Measurements from ENCODE around the gene KRT7.
A peak's percentile ranks its signal among the peaks of the same experiment; 100 is the strongest.
"Not testable (repeated sequence)": the region's sequence is repeated elsewhere in the genome, so short reads cannot be mapped to it uniquely, and the experiment has no call there.

KRT7 gene

DNA sequence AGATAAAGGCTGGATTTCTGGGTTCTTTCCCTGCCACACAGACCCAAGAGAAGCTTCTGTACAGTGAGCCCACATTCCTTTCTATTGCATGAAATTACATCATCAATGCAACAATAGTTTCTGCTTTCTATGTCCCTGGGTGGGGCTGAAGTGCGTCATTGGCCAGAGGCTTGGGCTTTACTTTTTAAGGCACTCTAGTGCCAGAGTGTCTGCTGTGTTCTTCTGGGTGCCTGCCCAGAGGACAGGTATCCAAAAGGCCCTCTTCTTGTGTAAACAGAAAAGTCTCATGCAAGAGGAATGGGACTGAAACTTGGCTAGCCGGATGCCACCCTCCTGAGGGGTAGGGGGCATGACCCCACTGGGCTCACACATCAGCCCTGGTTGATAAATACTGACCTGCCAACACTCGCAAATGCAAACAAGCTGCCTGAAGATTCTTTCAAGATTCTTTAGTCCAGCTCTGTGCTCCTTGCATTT is 47.3 kb downstream of the KRT7 start:
- H3K9me3 ChIP-seq (ENCODE audit: control insufficient read depth in 2 of 2, low read length in 2 of 2) = no peaks in the 10 kb centered on the region
- H3K9ac ChIP-seq (ENCODE audit: low read depth in 1 of 2, low read length in 2 of 2) = no peak overlapping the region
- H3K4me3 ChIP-seq (ENCODE audit: low read length in 2 of 2) = no peak overlapping the region
- H3K36me3 ChIP-seq (ENCODE audit: control insufficient read depth in 2 of 2, insufficient read depth in 2 of 2, low read length in 2 of 2) = no peaks in the 10 kb centered on the region
- peak overlapping the region; percentile 7 to 11 for H3K27ac ChIP-seq (ENCODE audit: low read depth in 2 of 2, low read length in 2 of 2)
- H3K4me1 ChIP-seq (ENCODE audit: control insufficient read depth in 2 of 2, insufficient read depth in 2 of 2, low read length in 2 of 2) = peaks cover 2 to 8% of the 10 kb centered on the region in 2 donors
- H3K27me3 ChIP-seq (ENCODE audit: control insufficient read depth in 2 of 2, insufficient read depth in 2 of 2, low read length in 2 of 2) = peaks cover 8 to 12% of the 10 kb centered on the region in 2 donors

DNA sequence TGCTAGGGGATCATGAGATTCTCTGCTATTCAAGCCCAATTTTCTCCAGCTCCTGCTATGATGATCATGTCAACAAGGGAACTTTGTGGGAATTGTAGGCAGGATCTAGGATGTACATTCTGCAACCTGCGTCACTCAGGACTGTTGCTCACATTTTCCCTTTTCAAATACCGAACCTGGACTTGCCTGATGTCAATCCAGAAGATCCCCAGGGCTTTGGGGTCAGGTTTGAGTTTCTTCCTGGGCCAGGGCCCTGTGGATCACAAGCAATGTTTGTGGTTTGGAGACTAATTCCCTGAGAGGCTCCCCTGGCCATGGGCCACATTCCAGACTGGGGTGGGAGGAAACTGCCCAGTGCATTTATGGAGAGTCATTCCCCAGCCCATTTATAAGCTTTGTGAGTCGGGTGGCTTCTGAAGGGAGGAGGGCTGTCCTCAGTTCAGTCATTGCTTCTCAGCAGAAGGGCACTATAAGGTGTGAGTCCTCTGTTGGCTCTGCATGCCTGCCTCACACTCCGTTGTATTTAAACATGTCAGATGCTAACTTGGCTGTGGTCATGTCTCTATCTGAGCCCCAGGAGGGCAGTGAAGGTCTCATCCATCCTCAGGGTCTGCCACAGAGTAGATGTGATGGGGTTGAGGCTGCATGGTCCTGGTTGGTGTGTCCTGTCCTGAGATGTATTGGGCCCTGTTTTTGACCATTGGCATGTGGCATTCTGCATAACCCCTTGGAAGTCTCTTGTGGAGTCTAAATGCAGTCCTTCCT is 47.9 kb downstream of the KRT7 start:
- Histone ChIP-seq H3K4me1 (ENCODE audit: control insufficient read depth in 2 of 2, insufficient read depth in 2 of 2, low read length in 2 of 2) (peaks cover 2 to 8% of the 10 kb centered on the region in 2 donors), H3K36me3 (ENCODE audit: control insufficient read depth in 2 of 2, insufficient read depth in 2 of 2, low read length in 2 of 2) (no peaks in the 10 kb centered on the region), H3K4me3 (ENCODE audit: low read length in 2 of 2) (no peak overlapping the region), H3K9ac (ENCODE audit: low read depth in 1 of 2, low read length in 2 of 2) (no peak overlapping the region), H3K27ac (ENCODE audit: low read depth in 2 of 2, low read length in 2 of 2) (peak overlapping the region; percentile 7 to 11), H3K9me3 (ENCODE audit: control insufficient read depth in 2 of 2, low read length in 2 of 2) (no peaks in the 10 kb centered on the region), H3K27me3 (ENCODE audit: control insufficient read depth in 2 of 2, insufficient read depth in 2 of 2, low read length in 2 of 2) (peaks cover 6 to 8% of the 10 kb centered on the region in 2 donors)

DNA sequence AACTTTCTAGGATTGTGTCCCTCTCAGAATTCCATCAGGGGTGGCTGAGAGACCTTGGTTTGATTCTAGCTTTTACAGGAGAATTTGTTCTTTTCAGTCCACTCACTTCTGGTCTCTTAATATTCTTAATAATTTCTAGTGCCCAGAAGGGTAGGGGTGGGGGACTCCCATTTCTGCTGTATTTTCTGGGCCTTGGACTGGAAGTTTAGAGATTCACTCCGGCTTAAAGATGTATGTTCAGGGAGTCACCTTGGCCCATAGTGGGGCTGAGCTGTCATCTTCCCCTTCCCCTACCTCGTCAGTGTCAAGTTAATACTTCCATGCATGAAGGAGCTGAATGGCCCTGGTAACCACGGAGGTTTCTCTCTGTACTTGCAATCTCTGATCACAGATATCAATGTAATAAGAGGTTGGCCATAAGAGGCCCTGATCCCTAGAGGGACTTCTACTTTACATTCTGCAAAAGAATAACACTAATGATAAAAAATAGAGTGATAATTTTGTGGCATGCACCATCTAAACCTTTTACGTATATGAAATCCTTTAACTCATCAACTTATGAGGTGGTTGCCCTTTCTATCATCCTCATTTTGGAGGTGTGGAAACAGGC is 51.6 kb downstream of the KRT7 start:
- H3K27ac ChIP-seq (ENCODE audit: low read depth in 2 of 2, low read length in 2 of 2) = no peak overlapping the region

DNA sequence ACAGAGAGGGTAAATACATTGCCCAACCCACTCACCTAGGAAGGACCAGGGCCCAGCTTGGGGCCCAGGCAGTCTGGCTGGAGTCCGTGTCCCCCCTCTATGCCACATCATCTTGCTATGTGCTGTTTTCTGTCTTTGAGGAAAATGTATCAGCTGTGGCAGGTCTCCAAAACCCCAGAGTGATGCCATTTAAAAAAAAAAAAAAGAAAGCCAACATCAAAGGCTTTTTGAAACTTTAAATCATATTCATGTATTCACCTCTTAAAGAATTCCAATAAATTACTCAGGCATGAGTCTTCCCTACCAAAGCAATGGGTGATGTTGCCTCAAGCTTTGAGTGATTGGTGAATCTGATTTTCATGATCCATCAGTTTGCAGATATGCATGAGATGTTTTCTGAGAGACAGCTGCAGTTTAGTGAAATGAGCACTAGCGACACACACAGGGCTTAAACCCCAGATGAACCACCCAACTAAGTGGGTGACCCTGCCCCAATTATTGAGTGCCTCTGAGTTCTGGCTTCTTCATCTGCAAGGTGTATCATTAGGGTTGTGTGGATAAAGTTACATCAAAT is 52.2 kb downstream of the KRT7 start:
- Histone ChIP-seq H3K36me3 (ENCODE audit: control insufficient read depth in 2 of 2, insufficient read depth in 2 of 2, low read length in 2 of 2) (no peaks in the 10 kb centered on the region), H3K27ac (ENCODE audit: low read depth in 2 of 2, low read length in 2 of 2) (no peak overlapping the region), H3K4me3 (ENCODE audit: low read length in 2 of 2) (no peak overlapping the region), H3K9ac (ENCODE audit: low read depth in 1 of 2, low read length in 2 of 2) (no peak overlapping the region), H3K4me1 (ENCODE audit: control insufficient read depth in 2 of 2, insufficient read depth in 2 of 2, low read length in 2 of 2) (peaks cover 0 to 3% of the 10 kb centered on the region in 2 donors), H3K27me3 (ENCODE audit: control insufficient read depth in 2 of 2, insufficient read depth in 2 of 2, low read length in 2 of 2) (peaks cover 0 to 2% of the 10 kb centered on the region in 2 donors), H3K9me3 (ENCODE audit: control insufficient read depth in 2 of 2, low read length in 2 of 2) (no peaks in the 10 kb centered on the region)

More for the DNA sequence above, 51.6 kb downstream of the KRT7 start:
- Histone ChIP-seq H3K4me3 (ENCODE audit: low read length in 2 of 2) (no peak overlapping the region), H3K27me3 (ENCODE audit: control insufficient read depth in 2 of 2, insufficient read depth in 2 of 2, low read length in 2 of 2) (peaks cover 0 to 2% of the 10 kb centered on the region in 2 donors), H3K9ac (ENCODE audit: low read depth in 1 of 2, low read length in 2 of 2) (no peak overlapping the region), H3K4me1 (ENCODE audit: control insufficient read depth in 2 of 2, insufficient read depth in 2 of 2, low read length in 2 of 2) (peaks cover 0 to 3% of the 10 kb centered on the region in 2 donors), H3K36me3 (ENCODE audit: control insufficient read depth in 2 of 2, insufficient read depth in 2 of 2, low read length in 2 of 2) (no peaks in the 10 kb centered on the region), H3K9me3 (ENCODE audit: control insufficient read depth in 2 of 2, low read length in 2 of 2) (no peaks in the 10 kb centered on the region)

DNA sequence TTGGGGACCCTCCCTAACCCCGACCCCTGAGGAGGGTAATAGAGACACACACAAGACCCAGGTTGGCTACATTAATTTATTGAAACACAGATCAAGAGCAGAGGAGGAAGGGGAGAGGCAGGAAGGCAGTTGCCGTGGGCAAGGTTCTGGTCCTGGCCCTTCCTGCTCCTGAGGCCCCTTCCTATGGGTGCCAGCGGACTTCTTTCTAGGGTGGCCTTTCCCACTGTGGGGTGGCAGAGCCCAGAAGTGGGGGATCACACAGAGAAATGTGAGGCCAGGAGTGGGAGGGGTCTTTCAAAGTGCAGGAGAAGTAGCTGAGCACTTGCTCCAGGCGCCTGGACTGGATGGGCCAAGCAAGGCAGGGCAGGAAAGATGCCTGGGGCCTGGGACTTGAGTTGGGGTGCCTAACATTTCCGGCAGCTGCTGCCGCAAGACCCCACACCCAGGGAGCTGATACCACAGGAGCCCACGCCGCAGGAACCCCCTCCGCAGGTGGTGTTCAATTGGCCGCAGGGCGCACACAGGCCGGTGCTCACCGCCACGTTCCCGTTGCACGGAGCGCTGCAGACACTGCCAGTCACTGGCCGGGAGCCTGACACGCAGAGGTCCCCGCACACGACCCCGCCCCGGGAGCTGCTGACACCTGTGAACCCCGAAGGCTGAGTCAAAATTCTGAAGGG is 52.9 kb downstream of the KRT7 start:
- Histone ChIP-seq H3K27ac (ENCODE audit: low read depth in 2 of 2, low read length in 2 of 2) (no peak overlapping the region), H3K4me1 (ENCODE audit: control insufficient read depth in 2 of 2, insufficient read depth in 2 of 2, low read length in 2 of 2) (peaks cover 0 to 3% of the 10 kb centered on the region in 2 donors), H3K36me3 (ENCODE audit: control insufficient read depth in 2 of 2, insufficient read depth in 2 of 2, low read length in 2 of 2) (no peaks in the 10 kb centered on the region), H3K27me3 (ENCODE audit: control insufficient read depth in 2 of 2, insufficient read depth in 2 of 2, low read length in 2 of 2) (peaks cover 0 to 2% of the 10 kb centered on the region in 2 donors), H3K9me3 (ENCODE audit: control insufficient read depth in 2 of 2, low read length in 2 of 2) (no peaks in the 10 kb centered on the region), H3K9ac (ENCODE audit: low read depth in 1 of 2, low read length in 2 of 2) (no peak overlapping the region), H3K4me3 (ENCODE audit: low read length in 2 of 2) (no peak overlapping the region)

DNA sequence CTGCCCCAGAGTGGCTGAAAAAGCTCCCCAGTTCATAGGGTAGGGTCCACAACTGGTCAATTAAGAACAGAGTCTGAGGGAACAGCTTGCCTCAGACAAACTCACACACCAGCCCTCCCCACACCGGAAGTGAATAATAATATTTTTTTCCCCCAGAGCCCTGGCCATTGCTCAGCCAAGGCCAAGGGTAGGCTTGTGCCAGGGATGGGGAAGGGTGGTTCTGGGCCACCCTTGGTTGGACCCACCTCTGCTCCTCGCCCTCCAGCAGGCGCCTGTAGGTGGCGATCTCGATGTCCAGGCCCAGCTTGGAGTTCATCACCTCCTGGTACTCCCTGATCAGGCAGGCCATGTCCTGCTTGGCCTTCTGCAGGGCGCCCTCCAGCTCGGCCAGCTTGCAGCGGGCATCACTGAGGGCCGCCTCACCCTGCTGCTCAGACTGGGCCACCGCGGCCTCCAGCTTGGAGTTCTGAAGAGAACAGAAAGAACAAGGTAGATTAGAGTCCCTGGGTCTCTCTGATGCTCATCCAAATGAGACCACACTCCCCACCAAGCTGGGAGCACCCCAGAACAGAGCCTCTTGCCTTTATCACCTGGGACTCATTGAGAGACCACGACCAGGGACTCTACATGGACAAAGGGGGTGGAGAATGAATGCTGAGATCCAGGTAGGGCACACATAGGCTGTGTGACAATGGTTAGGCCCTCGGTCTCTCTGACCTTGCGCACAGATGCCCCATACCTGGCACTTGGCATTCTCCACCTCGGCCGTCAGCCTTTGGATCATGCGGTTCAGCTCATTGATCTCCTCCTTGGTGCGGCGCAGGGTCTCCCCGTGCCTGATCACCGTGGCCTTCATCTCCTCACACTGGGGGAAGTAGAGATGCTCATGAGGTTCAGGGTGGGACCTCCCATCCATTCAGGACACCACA is 54.1 kb downstream of the KRT7 start:
- H3K4me3 ChIP-seq (ENCODE audit: low read length in 2 of 2); H3K27ac ChIP-seq (ENCODE audit: low read depth in 2 of 2, low read length in 2 of 2); H3K9me3 ChIP-seq (ENCODE audit: control insufficient read depth in 2 of 2, low read length in 2 of 2); H3K27me3 ChIP-seq (ENCODE audit: control insufficient read depth in 2 of 2, insufficient read depth in 2 of 2, low read length in 2 of 2); H3K36me3 ChIP-seq (ENCODE audit: control insufficient read depth in 2 of 2, insufficient read depth in 2 of 2, low read length in 2 of 2); H3K9ac ChIP-seq (ENCODE audit: low read depth in 1 of 2, low read length in 2 of 2); H3K4me1 ChIP-seq (ENCODE audit: control insufficient read depth in 2 of 2, insufficient read depth in 2 of 2, low read length in 2 of 2): not testable (repeated sequence)

DNA sequence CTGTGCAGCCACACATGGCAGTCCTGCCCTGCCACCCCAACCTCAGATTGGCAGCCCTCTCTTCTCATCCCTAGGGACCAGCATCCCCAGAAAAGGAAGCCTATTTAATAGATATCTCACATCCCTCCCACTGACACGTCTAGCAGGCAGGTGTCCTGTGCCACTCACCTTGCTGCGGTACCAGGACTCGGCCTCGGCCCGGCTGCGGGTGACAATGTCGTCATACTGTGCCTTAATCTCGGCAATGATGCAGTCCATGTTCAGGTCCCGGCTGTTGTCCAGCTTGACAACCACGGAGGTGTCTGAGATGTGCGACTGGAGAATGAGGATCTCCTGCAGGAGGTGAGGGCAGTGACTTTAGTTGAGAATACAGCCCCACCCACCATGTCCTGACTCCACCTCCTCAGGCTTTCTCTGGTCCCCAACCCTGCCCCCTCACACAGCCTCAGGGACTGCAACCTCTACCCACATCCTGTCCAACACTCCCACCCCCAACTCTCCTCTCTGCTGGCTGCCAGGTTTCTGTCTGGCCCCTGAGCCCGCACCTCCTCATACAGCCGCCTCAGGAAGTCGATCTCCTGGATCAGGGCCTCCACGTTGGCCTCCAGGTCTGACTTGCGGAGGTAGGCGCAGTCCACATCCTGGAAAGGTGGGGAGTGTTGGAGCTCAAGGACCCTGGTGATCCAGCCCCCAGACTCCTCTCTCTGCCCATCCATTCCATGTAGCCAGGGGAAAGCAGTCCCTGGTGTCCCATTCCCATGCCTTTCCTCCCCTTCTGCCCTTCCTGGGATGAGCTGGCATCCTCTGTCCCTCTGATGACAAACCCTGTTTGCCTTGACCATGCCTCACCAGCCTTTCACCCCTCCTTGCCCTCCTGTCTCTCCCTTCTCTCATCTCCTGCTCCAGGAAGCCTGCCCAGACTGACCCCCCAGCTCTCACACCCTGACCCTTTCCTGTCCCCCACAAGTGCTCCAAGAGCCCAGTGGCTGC is 55.1 kb downstream of the KRT7 start:
- H3K4me3 ChIP-seq (ENCODE audit: low read length in 2 of 2); H3K27ac ChIP-seq (ENCODE audit: low read depth in 2 of 2, low read length in 2 of 2); H3K9me3 ChIP-seq (ENCODE audit: control insufficient read depth in 2 of 2, low read length in 2 of 2); H3K27me3 ChIP-seq (ENCODE audit: control insufficient read depth in 2 of 2, insufficient read depth in 2 of 2, low read length in 2 of 2); H3K9ac ChIP-seq (ENCODE audit: low read depth in 1 of 2, low read length in 2 of 2); H3K36me3 ChIP-seq (ENCODE audit: control insufficient read depth in 2 of 2, insufficient read depth in 2 of 2, low read length in 2 of 2); H3K4me1 ChIP-seq (ENCODE audit: control insufficient read depth in 2 of 2, insufficient read depth in 2 of 2, low read length in 2 of 2): not testable (repeated sequence)

DNA sequence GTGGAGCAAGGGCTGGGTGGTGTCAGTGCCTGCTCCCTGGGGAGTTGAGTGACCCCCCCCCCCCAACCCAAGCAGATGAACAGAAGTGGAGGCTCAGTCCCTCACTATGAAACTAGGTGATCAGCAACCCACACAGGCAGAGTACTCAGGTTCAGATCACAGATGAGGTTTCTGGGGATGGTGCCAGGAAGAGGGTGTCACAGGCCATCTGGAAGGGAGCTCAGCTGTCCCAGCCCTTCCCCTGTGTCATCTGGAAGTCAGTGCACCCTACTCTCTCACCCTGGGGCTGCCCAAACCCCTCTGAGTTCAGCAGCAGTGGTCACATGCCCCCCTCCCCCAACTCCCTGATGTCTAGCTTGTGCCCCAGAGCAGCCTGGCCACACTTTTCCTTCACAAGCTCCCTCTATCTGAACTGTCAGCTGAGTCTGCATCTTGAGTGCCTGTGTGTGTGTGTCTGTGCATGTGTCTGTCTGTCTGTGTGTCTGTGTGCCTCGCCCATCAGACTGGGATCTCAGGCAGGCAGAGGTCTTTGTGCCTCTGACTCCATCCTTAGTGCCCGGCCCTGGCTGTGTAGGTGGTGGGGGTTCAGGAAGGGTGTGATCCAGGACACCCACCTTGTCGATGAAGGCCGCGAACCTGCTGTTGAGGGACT is 57.6 kb downstream of the KRT7 start:
- not testable (repeated sequence) for H3K9ac ChIP-seq (ENCODE audit: low read depth in 1 of 2, low read length in 2 of 2); H3K4me1 ChIP-seq (ENCODE audit: control insufficient read depth in 2 of 2, insufficient read depth in 2 of 2, low read length in 2 of 2); H3K36me3 ChIP-seq (ENCODE audit: control insufficient read depth in 2 of 2, insufficient read depth in 2 of 2, low read length in 2 of 2); H3K27me3 ChIP-seq (ENCODE audit: control insufficient read depth in 2 of 2, insufficient read depth in 2 of 2, low read length in 2 of 2); H3K9me3 ChIP-seq (ENCODE audit: control insufficient read depth in 2 of 2, low read length in 2 of 2); H3K4me3 ChIP-seq (ENCODE audit: low read length in 2 of 2); H3K27ac ChIP-seq (ENCODE audit: low read depth in 2 of 2, low read length in 2 of 2)
